GM21390 (cell line): Measurements from ENCODE around the gene HS2ST1.
"Not testable (repeated sequence)": the region's sequence is repeated elsewhere in the genome, so short reads cannot be mapped to it uniquely, and the experiment has no call there.

Source experiments
- ATAC-seq: cut with Tn5 transposase; IDR thresholded peaks from one replicate; pipeline ENCODE4 v1.9.1; 2021; ENCODE audit not compliant: unreplicated experiment

HS2ST1 gene

DNA sequence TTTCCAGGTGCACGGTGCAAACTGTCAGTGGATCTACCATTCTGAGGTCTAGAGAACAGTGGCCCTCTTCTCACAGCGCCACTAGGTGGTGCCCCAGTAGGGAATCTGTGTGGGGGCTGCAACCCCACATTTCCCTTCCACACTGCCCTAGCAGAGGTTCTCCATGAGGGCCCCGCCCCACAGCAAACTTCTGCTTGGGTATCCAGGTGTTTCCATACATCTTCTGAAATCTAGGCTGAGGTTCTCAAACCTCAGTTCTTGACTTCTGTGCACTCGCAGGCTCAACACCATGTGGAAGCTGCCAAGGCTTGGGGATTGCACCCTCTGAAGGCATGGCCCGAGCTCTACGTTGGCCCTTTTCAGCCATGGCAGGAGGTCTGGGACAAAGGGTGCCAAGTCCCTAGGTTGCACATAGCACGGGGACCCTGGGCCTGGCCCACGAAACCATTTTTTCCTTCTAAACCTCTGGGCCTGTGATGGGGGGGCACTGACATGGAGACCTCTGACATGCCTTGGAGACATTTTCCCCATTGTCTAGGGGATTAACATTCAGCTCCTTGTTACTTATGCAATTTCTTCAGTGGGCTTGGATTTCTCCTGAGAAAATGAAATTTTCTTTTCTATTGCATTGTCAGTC lies 10.0 kb downstream of the HS2ST1 start:
- ATAC-seq = no peak

DNA sequence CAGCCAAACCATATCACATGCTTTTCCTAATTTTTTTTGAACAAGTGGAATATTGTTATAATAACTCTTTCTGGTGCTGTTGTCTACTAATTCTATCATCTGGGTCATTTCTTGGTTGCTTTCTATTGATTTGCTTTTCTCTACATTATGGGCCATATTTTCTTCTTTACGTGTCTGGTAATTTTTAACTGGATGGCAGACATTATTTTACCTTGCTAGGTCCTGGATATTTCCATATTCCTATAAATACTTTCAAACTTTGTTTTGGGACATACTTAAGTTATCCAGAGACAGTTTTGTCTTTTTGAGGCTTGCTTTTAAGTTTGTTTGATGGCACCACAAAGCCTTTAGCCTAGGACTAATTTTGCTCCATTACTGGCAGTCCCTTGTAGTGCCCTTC lies 11.3 kb downstream of the HS2ST1 start:
- ATAC-seq = no peak

GRCh38 chr1:86926883-86927282 lies 12.4 kb downstream of the HS2ST1 start:
- ATAC-seq = no peak

GRCh38 chr1:86928819-86929218 lies 14.4 kb downstream of the HS2ST1 start:
- no peak for ATAC-seq

- ATAC-seq = no peak
These were observed 18.6 kb downstream of the HS2ST1 start for GRCh38 chr1:86933051-86933450.

- no peak for ATAC-seq
These were observed 19.3 kb downstream of the HS2ST1 start for GRCh38 chr1:86933562-86934377.

DNA sequence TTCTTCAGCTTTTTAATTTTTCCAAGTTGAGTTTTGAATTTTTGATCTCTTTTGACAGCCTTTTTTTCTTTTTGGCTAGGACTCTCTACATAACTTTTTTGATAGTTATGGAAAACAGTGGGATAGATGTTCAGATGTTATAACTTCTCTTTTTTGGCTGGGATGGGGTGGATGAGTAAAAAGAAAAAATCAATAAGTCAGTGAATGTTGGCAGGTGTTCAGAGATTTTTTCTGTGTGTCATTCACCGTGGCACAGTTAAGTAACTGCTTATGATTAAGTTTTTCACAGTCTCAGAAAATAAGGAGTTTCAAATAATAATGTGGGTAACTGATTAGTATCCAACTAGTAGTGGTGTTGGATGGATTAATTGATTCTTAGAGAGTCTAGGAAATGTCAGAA lies 24.0 kb downstream of the HS2ST1 start:
- ATAC-seq = no peak

DNA sequence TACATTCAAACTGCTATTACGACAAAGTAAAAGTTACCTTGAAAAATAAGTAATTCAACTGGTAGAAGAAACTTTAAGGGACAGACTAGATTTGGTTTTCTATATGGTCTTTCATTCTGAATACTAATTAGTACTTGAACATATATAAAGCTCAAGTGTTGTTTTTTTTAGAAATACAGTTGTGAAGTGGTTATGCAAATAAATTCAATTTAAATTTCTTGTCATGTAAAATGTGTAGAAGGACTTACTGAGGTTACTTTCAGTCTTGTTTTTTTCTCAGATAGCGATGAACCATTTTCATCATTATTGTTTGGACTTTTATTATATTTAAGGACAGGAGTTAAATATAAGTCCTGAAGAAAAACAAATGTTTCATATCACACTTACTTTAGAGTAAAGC lies 24.4 kb downstream of the HS2ST1 start:
- ATAC-seq = no peak

DNA sequence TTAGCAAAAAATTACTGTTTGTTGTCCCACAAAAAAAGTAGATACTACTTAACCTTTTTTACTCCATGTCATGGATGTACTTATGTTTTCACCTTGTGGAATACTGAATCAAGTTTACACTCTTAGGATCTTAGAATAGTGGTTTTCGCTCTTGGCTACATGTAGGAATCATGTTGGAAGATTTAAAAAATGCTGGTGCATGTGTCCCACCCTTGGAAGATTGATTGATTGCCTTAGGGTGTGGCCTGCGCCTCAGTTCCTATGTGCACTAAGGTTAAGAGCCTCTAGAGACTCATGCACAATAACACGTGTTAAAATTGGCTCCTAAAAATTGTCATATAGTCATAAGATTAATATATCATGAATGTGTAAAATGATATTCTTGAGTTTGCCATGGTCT lies 25.0 kb downstream of the HS2ST1 start:
- ATAC-seq = no peak

GRCh38 chr1:86940599-86940998 lies 26.2 kb downstream of the HS2ST1 start:
- no peak for ATAC-seq

- ATAC-seq = no peak
These were observed 27.6 kb downstream of the HS2ST1 start for GRCh38 chr1:86942042-86942441.

GRCh38 chr1:86942743-86943142 lies 28.3 kb downstream of the HS2ST1 start:
- no peak for ATAC-seq

DNA sequence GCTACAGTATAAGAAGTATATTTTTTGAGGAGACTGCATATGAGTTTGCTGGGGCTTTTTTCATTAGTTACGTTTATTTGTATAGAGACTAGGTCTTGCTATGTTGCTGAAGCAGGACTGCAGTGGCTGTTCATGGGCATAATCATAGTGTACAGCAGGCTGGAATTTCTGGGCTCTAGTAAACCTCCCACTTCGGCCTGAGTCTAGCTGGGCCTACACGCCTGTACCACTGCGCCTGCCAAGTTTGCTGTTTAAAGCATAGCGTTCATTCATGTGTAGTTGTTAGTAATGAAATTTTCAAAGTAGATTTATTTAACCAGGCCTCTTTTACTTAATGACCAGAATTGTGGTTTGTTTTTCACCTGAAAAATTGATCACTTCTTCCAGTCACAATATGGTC lies 33.8 kb downstream of the HS2ST1 start:
- no peak for ATAC-seq

GRCh38 chr1:86950712-86951419 lies 36.4 kb downstream of the HS2ST1 start:
- no peak for ATAC-seq

GRCh38 chr1:86951430-86951829 lies 37.0 kb downstream of the HS2ST1 start:
- no peak for ATAC-seq

DNA sequence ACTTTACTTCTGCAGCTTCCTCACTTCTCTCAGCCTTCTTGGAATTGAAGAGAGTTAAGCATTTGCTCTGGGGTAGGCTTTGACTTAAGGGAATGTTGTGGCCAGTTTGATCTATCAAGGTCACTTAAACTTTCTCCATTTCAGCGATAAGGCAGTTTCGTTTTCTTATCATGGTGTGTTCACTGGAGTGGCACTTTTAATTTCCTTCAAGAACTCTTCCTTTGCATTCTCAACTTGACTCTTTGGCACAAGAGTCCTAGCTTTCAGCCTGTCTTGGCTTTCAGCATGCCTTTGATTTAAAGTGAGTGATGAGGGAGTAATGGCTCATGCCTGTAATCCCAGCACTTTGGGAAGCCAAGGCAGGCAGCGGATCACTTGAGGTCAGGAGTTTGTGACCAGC lies 38.7 kb downstream of the HS2ST1 start:
- ATAC-seq = no peak

DNA sequence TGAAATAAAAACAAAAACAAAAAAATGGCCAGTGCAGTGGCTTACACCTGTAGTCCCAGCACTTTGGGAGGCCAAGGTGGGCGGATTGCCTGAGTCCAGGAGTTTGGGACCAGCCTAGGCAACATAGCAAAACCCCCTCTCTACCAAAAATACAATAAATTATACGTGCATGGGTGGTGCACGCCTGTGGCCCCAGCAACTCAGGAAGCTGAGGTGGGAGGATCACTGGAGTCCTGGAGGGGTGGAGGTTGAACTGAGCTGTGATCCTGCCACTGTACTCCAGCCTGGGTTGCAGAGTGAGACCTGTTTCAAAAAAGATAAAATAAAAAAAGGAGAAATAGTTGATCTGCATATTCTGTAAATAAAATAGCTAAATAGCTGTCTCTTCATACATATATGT lies 41.2 kb downstream of the HS2ST1 start:
- no peak for ATAC-seq

GRCh38 chr1:86956221-86956620 lies 41.8 kb downstream of the HS2ST1 start:
- ATAC-seq = no peak

GRCh38 chr1:86957221-86957620 lies 42.8 kb downstream of the HS2ST1 start:
- no peak for ATAC-seq

DNA sequence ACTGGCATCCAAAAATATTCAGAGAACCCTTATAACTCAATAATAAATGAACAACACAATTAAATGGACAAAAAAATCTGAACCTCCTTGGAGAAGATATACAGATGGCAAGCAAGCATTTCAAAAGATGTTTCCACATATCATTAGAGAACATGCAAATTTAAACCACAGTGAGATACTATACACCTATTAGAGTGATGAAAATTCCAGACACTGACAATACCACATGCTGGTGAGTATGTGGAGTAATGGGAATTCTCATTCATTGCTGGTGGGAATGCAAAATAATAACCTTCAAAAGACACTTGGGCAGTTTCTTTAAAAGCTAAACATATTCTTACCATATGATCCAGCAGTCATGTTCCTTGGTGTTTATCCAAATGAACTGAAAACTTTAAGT lies 46.1 kb downstream of the HS2ST1 start:
- ATAC-seq = no peak

DNA sequence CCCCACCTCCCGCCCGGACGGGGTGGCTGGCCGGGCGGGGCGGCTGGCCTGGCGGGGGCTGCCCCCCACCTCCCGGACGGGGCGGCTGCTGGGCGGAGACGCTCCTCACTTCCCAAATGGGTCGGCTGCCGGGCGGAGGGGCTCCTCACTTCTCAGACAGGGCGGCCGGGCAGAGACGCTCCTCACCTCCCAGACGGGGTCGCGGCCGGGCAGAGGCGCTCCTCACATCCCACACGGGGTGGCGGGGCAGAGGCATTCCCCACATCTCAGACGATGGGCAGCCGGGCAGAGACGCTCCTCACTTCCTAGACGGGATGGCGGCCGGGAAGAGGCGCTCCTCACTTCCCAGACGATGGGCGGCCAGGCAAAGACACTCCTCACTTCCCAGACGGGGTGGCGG lies 49.4 kb downstream of the HS2ST1 start:
- ATAC-seq = not testable (repeated sequence)
